ENCODE data around the gene LYPD4. TPM values are rescaled to one million over a fixed set of nuclear protein-coding genes. Genes with fewer than 3 reads are reported as not detected.
"Not testable (repeated sequence)": the region's sequence is repeated elsewhere in the genome, so short reads cannot be mapped to it uniquely, and the experiment has no call there.

Gene LYPD4
- total and polyA plus RNA-seq, 9 donors = not detected

DNA sequence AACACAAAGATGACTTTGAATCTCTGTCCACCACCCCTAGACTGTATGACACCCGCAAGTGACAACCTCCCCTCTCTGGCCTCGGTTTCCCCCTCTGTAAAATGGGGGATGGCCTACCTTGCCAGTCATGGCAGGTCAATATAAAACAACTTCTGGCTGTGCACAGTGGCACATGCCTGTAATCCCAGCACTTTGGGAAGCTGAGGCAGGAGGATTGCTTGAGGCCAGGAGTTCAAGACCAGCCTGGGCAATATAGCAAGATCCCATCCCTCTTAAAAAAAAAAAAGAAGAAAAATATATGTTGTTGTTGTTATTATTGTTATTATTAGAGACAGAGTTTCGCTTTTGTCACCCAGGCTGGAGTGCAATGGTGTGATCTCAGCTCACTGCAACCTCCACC lies 31.5 kb upstream of the LYPD4 start:
- H3K27ac ChIP-seq (ENCODE audit: low read length) = not testable (repeated sequence)

DNA sequence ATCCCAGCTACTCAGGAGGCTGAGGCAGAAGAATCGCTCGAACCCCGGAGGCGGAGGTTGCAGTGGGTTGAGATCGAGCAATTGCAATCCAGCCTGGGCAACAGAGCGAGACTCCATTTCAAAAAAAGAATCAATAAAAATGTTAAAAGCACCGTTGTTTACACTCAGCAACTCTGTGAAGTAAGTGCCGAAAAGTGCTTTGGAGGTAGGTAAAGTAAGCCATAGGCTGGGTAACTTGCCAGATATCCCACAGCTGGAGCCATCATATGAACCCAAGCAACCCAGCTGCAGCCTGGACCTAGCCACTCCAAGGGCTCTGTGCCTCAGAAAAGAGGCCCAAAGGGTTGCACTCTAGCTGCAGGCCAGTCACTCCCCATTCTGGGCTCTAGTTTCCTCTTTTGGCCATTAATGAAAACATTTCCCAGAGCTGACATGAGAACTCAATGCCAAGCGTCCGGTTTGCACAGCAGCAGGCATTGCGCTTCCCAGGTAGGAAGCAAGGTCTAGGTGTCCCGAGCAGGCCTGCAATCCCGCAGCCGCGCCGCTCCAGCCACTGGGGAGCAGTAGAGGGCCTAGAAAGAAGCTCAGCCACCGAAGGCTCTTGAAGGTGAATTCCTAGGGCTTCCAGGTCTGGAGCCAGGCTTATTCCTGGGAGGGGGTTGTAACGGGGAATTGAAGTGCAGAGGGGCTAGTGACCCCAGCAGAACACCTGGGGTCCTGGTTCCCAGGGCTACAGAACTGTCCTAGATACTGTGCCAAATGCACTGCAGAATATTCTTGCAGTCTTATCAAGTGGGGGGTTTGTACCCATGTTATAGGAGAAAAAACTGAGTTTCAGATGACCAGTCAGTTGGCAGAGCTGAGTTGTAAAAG lies 28.5 kb upstream of the LYPD4 start:
- Histone ChIP-seq H3K27me3 (ENCODE audit: control insufficient read depth, insufficient read depth, low read length) (no peaks in the 10 kb centered on the region), H3K4me1 (ENCODE audit: control insufficient read depth, insufficient read depth, low read length) (peaks cover 10% of the 10 kb centered on the region), H3K36me3 (ENCODE audit: control insufficient read depth, insufficient read depth, low read length) (peaks cover 38% of the 10 kb centered on the region), H3K27ac (ENCODE audit: low read length) (no peak overlapping the region), H3K4me3 (ENCODE audit: low read length) (no peak overlapping the region), H3K9me3 (replicated peaks; ENCODE audit: control insufficient read depth, low read depth, low read length) (no peaks in the 10 kb centered on the region)
- 20% methylated on average over 11 of the region's 18 CpGs for WGBS (ENCODE audit: insufficient coverage)
- peak; percentile 54 for DNase-seq

More for the DNA sequence above, 31.5 kb upstream of the LYPD4 start:
- H3K9me3 ChIP-seq (replicated peaks; ENCODE audit: control insufficient read depth, low read depth, low read length); H3K27me3 ChIP-seq (ENCODE audit: control insufficient read depth, insufficient read depth, low read length); H3K4me3 ChIP-seq (ENCODE audit: low read length); DNase-seq: not testable (repeated sequence)
- H3K4me1 ChIP-seq (ENCODE audit: control insufficient read depth, insufficient read depth, low read length) = peaks cover 10% of the 10 kb centered on the region
- no CpG with 5 or more reads among the region's 3 CpGs for WGBS (ENCODE audit: insufficient coverage)
- peaks cover 11% of the 10 kb centered on the region for H3K36me3 ChIP-seq (ENCODE audit: control insufficient read depth, insufficient read depth, low read length)

DNA sequence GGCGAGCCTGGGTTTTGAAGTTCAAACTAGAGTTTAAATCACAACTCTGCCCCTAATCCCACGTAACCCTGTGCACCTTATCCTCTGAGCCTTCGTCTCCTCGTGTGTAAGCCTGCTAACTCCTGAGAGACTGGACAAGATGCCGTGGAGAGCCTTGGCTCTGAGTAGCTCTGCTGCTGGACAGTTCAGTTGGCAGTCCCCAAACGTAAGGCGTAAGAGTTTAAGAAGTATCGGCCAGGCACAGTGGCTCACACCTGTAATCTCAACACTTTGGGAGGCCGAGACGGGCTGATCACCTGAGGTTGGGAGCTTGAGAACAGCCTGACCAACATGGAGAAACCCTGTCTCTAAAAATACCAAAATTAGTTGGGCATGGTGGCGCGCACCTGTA lies 27.9 kb upstream of the LYPD4 start:
- no peak for DNase-seq
- H3K4me3 ChIP-seq (ENCODE audit: low read length) = no peak overlapping the region
- H3K27ac ChIP-seq (ENCODE audit: low read length) = no peak overlapping the region
- WGBS (ENCODE audit: insufficient coverage) = 88% methylated on average over 10 of the region's 12 CpGs
- peaks cover 10% of the 10 kb centered on the region for H3K4me1 ChIP-seq (ENCODE audit: control insufficient read depth, insufficient read depth, low read length)
- H3K9me3 ChIP-seq (replicated peaks; ENCODE audit: control insufficient read depth, low read depth, low read length) = no peaks in the 10 kb centered on the region
- H3K36me3 ChIP-seq (ENCODE audit: control insufficient read depth, insufficient read depth, low read length) = peaks cover 41% of the 10 kb centered on the region
- no peaks in the 10 kb centered on the region for H3K27me3 ChIP-seq (ENCODE audit: control insufficient read depth, insufficient read depth, low read length)

DNA sequence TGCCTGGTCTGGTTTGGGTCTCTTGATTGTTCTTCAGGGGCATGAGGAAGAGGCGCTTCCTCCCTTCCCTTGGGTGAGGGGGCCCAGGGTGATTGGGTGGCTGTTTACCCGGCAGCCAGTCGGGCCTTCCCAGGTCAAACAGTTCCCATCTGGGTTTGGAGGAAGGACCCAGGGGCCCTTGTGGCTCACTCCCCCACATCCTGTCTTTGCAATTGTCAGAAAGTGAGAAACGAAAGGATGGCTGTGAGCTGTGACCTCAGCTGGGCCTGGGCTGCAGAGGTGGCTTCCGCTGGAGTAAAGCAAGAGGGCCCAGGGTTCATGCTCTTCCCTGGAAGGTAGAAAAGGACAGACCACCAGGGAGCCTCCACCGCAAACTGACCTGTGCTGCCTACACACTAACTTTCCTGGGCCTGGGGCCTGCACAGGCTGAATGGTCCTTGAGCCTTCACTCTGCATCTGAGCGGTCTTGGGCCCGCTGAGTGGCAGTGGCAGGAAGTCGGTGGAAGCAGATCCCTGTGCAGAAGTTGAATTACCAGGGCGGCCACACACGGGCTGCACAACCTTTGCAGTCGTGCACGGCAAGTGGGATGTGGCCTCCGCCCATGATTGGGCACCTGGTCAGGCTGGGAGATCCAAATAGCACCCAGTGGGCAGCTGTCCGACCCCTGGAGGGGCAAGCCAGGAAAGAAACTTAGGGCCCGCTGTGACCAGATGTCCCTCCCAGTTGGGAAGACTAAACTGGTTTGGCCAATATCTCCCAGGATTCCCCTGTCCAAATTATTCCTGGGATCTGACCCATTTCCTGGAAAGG lies 27.3 kb upstream of the LYPD4 start:
- H3K9me3 ChIP-seq (replicated peaks; ENCODE audit: control insufficient read depth, low read depth, low read length) = no peaks in the 10 kb centered on the region
- peaks cover 47% of the 10 kb centered on the region for H3K36me3 ChIP-seq (ENCODE audit: control insufficient read depth, insufficient read depth, low read length)
- DNase-seq = peak; percentile 47
- peak overlapping the region; percentile 29 for H3K27ac ChIP-seq (ENCODE audit: low read length)
- H3K4me1 ChIP-seq (ENCODE audit: control insufficient read depth, insufficient read depth, low read length) = peaks cover 8% of the 10 kb centered on the region
- H3K27me3 ChIP-seq (ENCODE audit: control insufficient read depth, insufficient read depth, low read length) = no peaks in the 10 kb centered on the region
- 61% methylated on average over 10 of the region's 16 CpGs for WGBS (ENCODE audit: insufficient coverage)
- no peak overlapping the region for H3K4me3 ChIP-seq (ENCODE audit: low read length)

- Histone ChIP-seq H3K4me1 (ENCODE audit: control insufficient read depth, insufficient read depth, low read length) (peaks cover 8% of the 10 kb centered on the region), H3K27ac (ENCODE audit: low read length) (no peak overlapping the region), H3K9me3 (replicated peaks; ENCODE audit: control insufficient read depth, low read depth, low read length) (no peaks in the 10 kb centered on the region), H3K27me3 (ENCODE audit: control insufficient read depth, insufficient read depth, low read length) (no peaks in the 10 kb centered on the region), H3K4me3 (ENCODE audit: low read length) (no peak overlapping the region), H3K36me3 (ENCODE audit: control insufficient read depth, insufficient read depth, low read length) (peaks cover 55% of the 10 kb centered on the region)
- no CpG with 5 or more reads among the region's 3 CpGs for WGBS (ENCODE audit: insufficient coverage)
- no peak for DNase-seq
These were observed 26.0 kb upstream of the LYPD4 start for GRCh38 chr19:41870401-41870873.

GRCh38 chr19:41869374-41869955 lies 25.0 kb upstream of the LYPD4 start:
- Histone ChIP-seq H3K9me3 (replicated peaks; ENCODE audit: control insufficient read depth, low read depth, low read length) (no peaks in the 10 kb centered on the region), H3K27ac (ENCODE audit: low read length) (no peak overlapping the region), H3K4me3 (ENCODE audit: low read length) (no peak overlapping the region), H3K4me1 (ENCODE audit: control insufficient read depth, insufficient read depth, low read length) (peaks cover 8% of the 10 kb centered on the region), H3K36me3 (ENCODE audit: control insufficient read depth, insufficient read depth, low read length) (peaks cover 65% of the 10 kb centered on the region), H3K27me3 (ENCODE audit: control insufficient read depth, insufficient read depth, low read length) (no peaks in the 10 kb centered on the region)
- 63% methylated on average over 10 of the region's 13 CpGs for WGBS (ENCODE audit: insufficient coverage)
- DNase-seq = no peak

DNA sequence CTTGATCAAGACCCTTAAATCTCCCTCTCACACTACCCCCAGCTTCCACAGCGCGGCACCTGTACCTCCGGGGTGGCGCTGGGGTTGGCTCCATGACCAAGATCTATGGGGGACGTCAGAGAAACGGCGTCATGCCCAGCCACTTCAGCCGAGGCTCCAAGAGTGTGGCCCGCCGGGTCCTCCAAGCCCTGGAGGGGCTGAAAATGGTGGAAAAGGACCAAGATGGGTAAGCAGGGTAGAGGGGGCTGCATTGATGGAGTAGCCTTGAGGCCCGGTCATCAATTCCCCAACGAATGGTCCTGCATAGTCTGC lies 24.5 kb upstream of the LYPD4 start:
- Histone ChIP-seq H3K36me3 (ENCODE audit: control insufficient read depth, insufficient read depth, low read length) (peaks cover 70% of the 10 kb centered on the region), H3K27me3 (ENCODE audit: control insufficient read depth, insufficient read depth, low read length) (no peaks in the 10 kb centered on the region), H3K27ac (ENCODE audit: low read length) (no peak overlapping the region), H3K4me3 (ENCODE audit: low read length) (no peak overlapping the region), H3K9me3 (replicated peaks; ENCODE audit: control insufficient read depth, low read depth, low read length) (no peaks in the 10 kb centered on the region), H3K4me1 (ENCODE audit: control insufficient read depth, insufficient read depth, low read length) (peaks cover 8% of the 10 kb centered on the region)
- DNase-seq = no peak
- WGBS (ENCODE audit: insufficient coverage) = 87% methylated on average over 8 of the region's 12 CpGs

GRCh38 chr19:41868120-41868988 lies 23.9 kb upstream of the LYPD4 start:
- Histone ChIP-seq H3K27ac (ENCODE audit: low read length) (no peak overlapping the region), H3K36me3 (ENCODE audit: control insufficient read depth, insufficient read depth, low read length) (peaks cover 75% of the 10 kb centered on the region), H3K4me1 (ENCODE audit: control insufficient read depth, insufficient read depth, low read length) (peaks cover 8% of the 10 kb centered on the region), H3K27me3 (ENCODE audit: control insufficient read depth, insufficient read depth, low read length) (no peaks in the 10 kb centered on the region), H3K4me3 (ENCODE audit: low read length) (no peak overlapping the region), H3K9me3 (replicated peaks; ENCODE audit: control insufficient read depth, low read depth, low read length) (no peaks in the 10 kb centered on the region)
- WGBS (ENCODE audit: insufficient coverage) = 73% methylated on average over 8 of the region's 10 CpGs
- no peak for DNase-seq

DNA sequence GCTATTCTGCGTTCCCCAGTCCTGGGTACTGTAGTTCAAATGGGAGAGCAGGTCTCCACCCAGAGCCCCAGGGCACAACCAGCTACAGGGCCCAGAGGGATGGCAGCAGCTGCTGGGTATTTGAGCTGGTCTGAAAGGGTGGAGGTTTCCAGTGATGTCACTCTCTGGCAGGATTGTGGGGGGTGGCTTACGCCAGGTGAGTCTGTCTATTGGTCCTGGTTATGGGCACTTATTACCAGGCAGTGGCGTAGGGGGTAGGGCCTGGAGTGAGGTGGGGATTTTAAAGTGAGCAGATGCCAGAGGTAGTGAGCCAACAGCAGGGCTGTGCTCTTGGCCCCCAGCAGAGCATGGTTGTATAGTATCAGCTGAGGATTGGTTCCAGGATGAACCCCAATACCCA lies 21.8 kb upstream of the LYPD4 start:
- Histone ChIP-seq H3K4me3 (ENCODE audit: low read length) (no peak overlapping the region), H3K27me3 (ENCODE audit: control insufficient read depth, insufficient read depth, low read length) (no peaks in the 10 kb centered on the region), H3K4me1 (ENCODE audit: control insufficient read depth, insufficient read depth, low read length) (peaks cover 15% of the 10 kb centered on the region), H3K9me3 (replicated peaks; ENCODE audit: control insufficient read depth, low read depth, low read length) (no peaks in the 10 kb centered on the region), H3K27ac (ENCODE audit: low read length) (no peak overlapping the region), H3K36me3 (ENCODE audit: control insufficient read depth, insufficient read depth, low read length) (peaks cover 88% of the 10 kb centered on the region)
- 85% methylated on average over 3 of the region's 3 CpGs for WGBS (ENCODE audit: insufficient coverage)
- no peak for DNase-seq

All from muscle of leg (tissue), 11 donors.